ENCODE results near the gene TSSK3. TPM values are rescaled to one million over a fixed set of nuclear protein-coding genes. Genes with fewer than 3 reads are reported as not detected.

Gene TSSK3
- total and polyA plus RNA-seq, 9 of the 15 experiments (the other 6 are each of a cell fraction or from before 2014, with no cell fraction given) = 0.27 to 2.8 (median 1.9) TPM

GRCh38 chr1:32394141-32394889 lies 32.0 kb downstream of the TSSK3 start, which contains the start of gene BSDC1 (continued):
- TF ChIP-seq ZNF277 (CRISPR knock-in tag; IDR thresholded peaks at IDR 0.05; ENCODE audit: borderline replicate concordance) = no peak
- TF ChIP-seq PBX2 (CRISPR knock-in tag; IDR thresholded peaks at IDR 0.05; ENCODE audit: low read depth) = no peak
- TF ChIP-seq PBX2 (tag; conservative IDR thresholded peaks at IDR 0.05; ENCODE audit: low read depth) = peak; percentile 93
- peak; percentile 50 for TF ChIP-seq BRD9 (IDR thresholded peaks at IDR 0.05; ENCODE audit: low read depth, partially characterized antibody)
- TF ChIP-seq BMI1 (IDR thresholded peaks at IDR 0.05; ENCODE audit: low read length) = no peak
- no peak; the same call in 1 of the 2 replicates for TF ChIP-seq LARP7 (IDR thresholded peaks at IDR 0.05)
- TF ChIP-seq ZNF224 (CRISPR knock-in tag; IDR thresholded peaks at IDR 0.05) = no peak
- no peak for TF ChIP-seq THRA (IDR thresholded peaks at IDR 0.05)
- 0 out of 2 replicates have a peak, but pooled peaks have one; percentile 86 for TF ChIP-seq ARID3B (CRISPR knock-in tag; IDR thresholded peaks at IDR 0.05; ENCODE audit: borderline replicate concordance)
- no peak for TF ChIP-seq SMARCC2 (IDR thresholded peaks at IDR 0.05; ENCODE audit: low read depth)
- peak; percentile 68; the same call in 1 of the 2 replicates for TF ChIP-seq CBFB (CRISPR knock-in tag; IDR thresholded peaks at IDR 0.05)
- TF ChIP-seq HCFC1 (IDR thresholded peaks at IDR 0.05; ENCODE audit: low read depth, low read length) = peak; percentile 69
- TF ChIP-seq E2F3 (CRISPR knock-in tag; IDR thresholded peaks at IDR 0.05) = no peak
- TF ChIP-seq NFE2 (IDR thresholded peaks at IDR 0.05; ENCODE audit: low read depth) = peak; percentile 49; the same call in 1 of the 2 replicates
- no peak for TF ChIP-seq GTF2B (IDR thresholded peaks at IDR 0.05; ENCODE audit: extremely low read depth, insufficient read length)
- no peak for TF ChIP-seq GATAD2B (IDR thresholded peaks at IDR 0.05; ENCODE audit: borderline replicate concordance)
- TF ChIP-seq SIRT6 (IDR thresholded peaks at IDR 0.05; ENCODE audit: low read depth, low read length) = no peak
- peak; percentile 94 for TF ChIP-seq CTBP1 (IDR thresholded peaks at IDR 0.05; ENCODE audit: borderline replicate concordance)
- no peak for TF ChIP-seq SREBF2 (CRISPR knock-in tag; IDR thresholded peaks at IDR 0.05)
- TF ChIP-seq HLTF (IDR thresholded peaks at IDR 0.05) = peak; percentile 30; the same call in 1 of the 2 replicates
- peak; percentile 87 to 89 for TF ChIP-seq NRF1 (conservative IDR thresholded peaks at IDR 0.05 in 1 of 2, IDR thresholded peaks at IDR 0.05 in 1 of 2)
- peak; percentile 68 for TF ChIP-seq ZBTB7A (IDR thresholded peaks at IDR 0.05; ENCODE audit: borderline replicate concordance, control insufficient read depth, low read depth, low read length)
